Nephron progenitor cell (in vitro differentiated cells): ENCODE measurements around the gene VTI1A.

Source experiments
- DNase-seq: peaks from one replicate; pipeline ENCODE4 v3.0.0; 2021
- H3K27ac Mint-ChIP-seq: 2 replicates; pipeline ENCODE4 v1.8.0; 2021; ENCODE audit warnings: mild to moderate bottlenecking, moderate library complexity, mixed read lengths
- H3K27me3 Mint-ChIP-seq: 2 replicates; pipeline ENCODE4 v1.8.0; 2021; ENCODE audit warnings: mild to moderate bottlenecking, low read depth, mixed read lengths; ENCODE audit not compliant: poor library complexity
- H3K36me3 Mint-ChIP-seq: 2 replicates; pipeline ENCODE4 v1.8.0; 2021; ENCODE audit warnings: low read depth, mixed read lengths
- H3K4me1 Mint-ChIP-seq: 2 replicates; pipeline ENCODE4 v1.8.0; 2021; ENCODE audit warnings: mixed read lengths
- H3K4me3 Mint-ChIP-seq: 2 replicates; pipeline ENCODE4 v1.8.0; 2021; ENCODE audit warnings: mild to moderate bottlenecking, moderate library complexity, mixed read lengths
- H3K9me3 Mint-ChIP-seq: 2 replicates; pipeline ENCODE4 v1.8.0; 2021; ENCODE audit warnings: mild to moderate bottlenecking, moderate library complexity, mixed read lengths
- CTCF ChIP-seq: fragments of 200-600 bp; sonication (generic); IDR thresholded peaks from 2 replicates; pipeline ENCODE4 v1.5.0; 2021; ENCODE audit warnings: antibody characterized with exemption

The VTI1A gene

GRCh38 chr10:112532189-112532588, 85.2 kb downstream of the VTI1A start:
- Mint-ChIP-seq H3K9me3 (no peaks in the 10 kb centered on the region), H3K4me3 (no peak overlapping the region), H3K36me3 (no peaks in the 10 kb centered on the region), H3K4me1 (peaks cover 6% of the 10 kb centered on the region), H3K27me3 (no peaks in the 10 kb centered on the region), H3K27ac (no peak overlapping the region)
- no peak for DNase-seq
- TF ChIP-seq CTCF: no peak

GRCh38 chr10:112532956-112533355, 85.9 kb downstream of the VTI1A start:
- Mint-ChIP-seq H3K36me3 (peaks cover under 1% of the 10 kb centered on the region), H3K4me1 (peaks cover 6% of the 10 kb centered on the region), H3K27me3 (no peaks in the 10 kb centered on the region), H3K9me3 (no peaks in the 10 kb centered on the region), H3K27ac (no peak overlapping the region), H3K4me3 (no peak overlapping the region)
- DNase-seq: no peak
- TF ChIP-seq CTCF: no peak

GRCh38 chr10:112533916-112534315, 86.9 kb downstream of the VTI1A start:
- Mint-ChIP-seq H3K4me3 (no peak overlapping the region), H3K36me3 (peaks cover 10% of the 10 kb centered on the region), H3K27ac (no peak overlapping the region), H3K27me3 (no peaks in the 10 kb centered on the region), H3K9me3 (no peaks in the 10 kb centered on the region), H3K4me1 (peaks cover 6% of the 10 kb centered on the region)
- TF ChIP-seq CTCF: no peak
- no peak for DNase-seq

- H3K36me3 Mint-ChIP-seq: peaks cover 24% of the 10 kb centered on the region
- no peak overlapping the region for H3K4me3 Mint-ChIP-seq
- peaks cover 6% of the 10 kb centered on the region for H3K4me1 Mint-ChIP-seq
- H3K27me3 Mint-ChIP-seq: no peaks in the 10 kb centered on the region
- TF ChIP-seq CTCF: no peak
- no peak overlapping the region for H3K27ac Mint-ChIP-seq
- no peaks in the 10 kb centered on the region for H3K9me3 Mint-ChIP-seq
- no peak for DNase-seq
These were observed 88.5 kb downstream of the VTI1A start for GRCh38 chr10:112535531-112535951.

GRCh38 chr10:112536663-112537062, 89.6 kb downstream of the VTI1A start:
- peaks cover 28% of the 10 kb centered on the region for H3K36me3 Mint-ChIP-seq
- no peak for TF ChIP-seq CTCF
- no peak overlapping the region for H3K27ac Mint-ChIP-seq
- no peak for DNase-seq
- no peaks in the 10 kb centered on the region for H3K27me3 Mint-ChIP-seq
- H3K4me3 Mint-ChIP-seq: no peak overlapping the region
- H3K4me1 Mint-ChIP-seq: peaks cover 6% of the 10 kb centered on the region
- no peaks in the 10 kb centered on the region for H3K9me3 Mint-ChIP-seq

GRCh38 chr10:112538168-112538567, 91.2 kb downstream of the VTI1A start:
- H3K27ac Mint-ChIP-seq: no peak overlapping the region
- no peak for TF ChIP-seq CTCF
- no peak overlapping the region for H3K4me3 Mint-ChIP-seq
- no peaks in the 10 kb centered on the region for H3K9me3 Mint-ChIP-seq
- no peaks in the 10 kb centered on the region for H3K27me3 Mint-ChIP-seq
- H3K4me1 Mint-ChIP-seq: peaks cover 6% of the 10 kb centered on the region
- peaks cover 32% of the 10 kb centered on the region for H3K36me3 Mint-ChIP-seq
- DNase-seq: no peak
